B cell (primary cell): Measurements from ENCODE around the gene SUMO3.

Source experiments
- CTCF ChIP-seq: fragments of 200-600 bp; IDR thresholded peaks from one replicate; pipeline ENCODE4 v1.8.0; 2022; ENCODE audit warnings: antibody characterized with exemption, mild to moderate bottlenecking
- EZH2 ChIP-seq: IDR thresholded peaks from 2 replicates; pipeline ENCODE4 v1.6.1; 2012; ENCODE audit warnings: borderline replicate concordance, low read depth, mild to moderate bottlenecking, moderate library complexity, low read length; ENCODE audit not compliant: insufficient read depth, poor library complexity, severe bottlenecking

DNA sequence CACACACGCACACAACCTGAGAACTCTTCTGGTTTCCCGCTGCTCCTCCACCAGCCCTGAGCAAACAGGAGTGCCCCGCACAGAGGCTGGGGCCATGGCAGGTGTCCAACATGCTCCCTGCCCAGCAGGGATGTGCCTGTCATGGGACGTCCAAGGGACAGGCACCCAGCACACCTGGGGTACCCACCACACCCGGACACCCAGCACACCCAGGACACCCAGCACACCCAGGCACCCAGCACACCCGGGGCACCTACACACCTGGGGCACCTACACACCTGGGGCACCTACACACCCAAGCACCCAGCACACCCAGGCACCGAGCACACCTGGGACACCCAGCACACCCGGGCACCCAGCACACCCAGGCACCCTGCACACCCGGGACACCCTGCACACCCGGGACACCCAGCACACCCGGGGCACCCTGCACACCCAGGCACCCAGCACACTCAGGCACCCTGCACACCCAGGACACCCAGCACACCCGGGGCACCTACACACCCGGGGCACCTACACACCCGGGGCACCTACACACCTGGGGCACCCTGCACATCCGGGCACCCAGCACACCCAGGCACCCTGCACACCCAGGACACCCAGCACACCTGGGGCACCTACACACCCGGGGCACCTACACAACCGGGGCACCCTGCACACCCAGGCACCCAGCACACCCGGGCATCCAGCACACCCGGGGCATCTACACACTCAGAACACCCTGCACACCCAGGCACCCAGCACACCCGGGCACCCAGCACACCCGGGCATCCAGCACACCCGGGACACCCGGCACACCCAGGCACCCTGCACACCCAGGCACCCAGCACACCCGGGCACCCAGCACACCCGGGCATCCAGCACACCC is 54.2 kb downstream of the SUMO3 start:
- TF ChIP-seq EZH2: no peak
- TF ChIP-seq CTCF: no peak
